DOHH2 (cell line): ENCODE data around the gene HES1.

Source experiments
- EZH2phosphoT487 ChIP-seq: fragments of 200-600 bp; sonication (generic); IDR thresholded peaks from 2 replicates; pipeline ENCODE4 v1.6.1; 2017; ENCODE audit warnings: borderline replicate concordance, mild to moderate bottlenecking, antibody characterized with exemption, low read length, moderate library complexity, mixed read lengths
- TF ChIP-seq, protein P1 (sequence below): fragments of 200-600 bp; sonication (generic); IDR thresholded peaks from one replicate; pipeline ENCODE4 v1.5.1; 2014; ENCODE audit warnings: antibody characterized with exemption, mild to moderate bottlenecking, low read depth, low read length; ENCODE audit not compliant: poor library complexity, severe bottlenecking

GRCh38 chr3:194137506-194138474 is 1.8 kb downstream of the HES1 start:
- TF ChIP-seq, protein P1, sequence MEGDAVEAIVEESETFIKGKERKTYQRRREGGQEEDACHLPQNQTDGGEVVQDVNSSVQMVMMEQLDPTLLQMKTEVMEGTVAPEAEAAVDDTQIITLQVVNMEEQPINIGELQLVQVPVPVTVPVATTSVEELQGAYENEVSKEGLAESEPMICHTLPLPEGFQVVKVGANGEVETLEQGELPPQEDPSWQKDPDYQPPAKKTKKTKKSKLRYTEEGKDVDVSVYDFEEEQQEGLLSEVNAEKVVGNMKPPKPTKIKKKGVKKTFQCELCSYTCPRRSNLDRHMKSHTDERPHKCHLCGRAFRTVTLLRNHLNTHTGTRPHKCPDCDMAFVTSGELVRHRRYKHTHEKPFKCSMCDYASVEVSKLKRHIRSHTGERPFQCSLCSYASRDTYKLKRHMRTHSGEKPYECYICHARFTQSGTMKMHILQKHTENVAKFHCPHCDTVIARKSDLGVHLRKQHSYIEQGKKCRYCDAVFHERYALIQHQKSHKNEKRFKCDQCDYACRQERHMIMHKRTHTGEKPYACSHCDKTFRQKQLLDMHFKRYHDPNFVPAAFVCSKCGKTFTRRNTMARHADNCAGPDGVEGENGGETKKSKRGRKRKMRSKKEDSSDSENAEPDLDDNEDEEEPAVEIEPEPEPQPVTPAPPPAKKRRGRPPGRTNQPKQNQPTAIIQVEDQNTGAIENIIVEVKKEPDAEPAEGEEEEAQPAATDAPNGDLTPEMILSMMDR = peak; percentile 61
- TF ChIP-seq EZH2phosphoT487 = no peak
